ENCODE measurements around the gene HK3.

The HK3 gene

GRCh38 chr5:176870110-176870591 lies 29.0 kb downstream of the HK3 start:
- DNase-seq (ENCODE audit: low spot score) (peak; percentile 8), FAIRE-seq (no peak)

GRCh38 chr5:176869501-176870109 lies 29.5 kb downstream of the HK3 start:
- DNase-seq (ENCODE audit: low spot score) (no peak), FAIRE-seq (no peak)

- DNase-seq (ENCODE audit: low spot score) (no peak), FAIRE-seq (no peak)
Observed at GRCh38 chr5:176868731-176869130, 30.4 kb downstream of the HK3 start.

- FAIRE-seq (no peak), DNase-seq (ENCODE audit: low spot score) (no peak)
Observed at GRCh38 chr5:176868126-176868525, 31.0 kb downstream of the HK3 start.

GRCh38 chr5:176866707-176867310 lies 32.3 kb downstream of the HK3 start:
- DNase-seq (ENCODE audit: low spot score), result no peak
- FAIRE-seq, result no peak

DNA sequence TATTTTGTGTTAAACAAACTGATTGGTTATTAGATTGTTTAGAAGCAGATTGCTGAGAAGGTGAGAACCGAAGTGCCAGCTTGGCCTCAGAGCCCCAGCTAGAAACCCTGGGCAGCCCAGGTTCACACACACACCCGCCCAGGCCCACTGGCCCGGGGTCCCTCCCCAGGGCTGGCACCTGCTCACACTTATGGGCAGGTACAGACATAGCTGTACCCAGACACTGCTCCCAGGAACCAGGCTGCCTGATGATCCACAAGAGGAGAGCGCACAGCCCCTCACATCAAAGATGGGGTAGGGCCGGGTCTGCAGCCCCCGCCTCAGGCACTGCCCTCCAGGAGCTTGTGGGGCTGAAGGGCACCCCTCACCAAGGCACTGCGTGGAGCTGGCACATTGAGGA lies 33.2 kb downstream of the HK3 start:
- FAIRE-seq (no peak), DNase-seq (ENCODE audit: low spot score) (no peak)

DNA sequence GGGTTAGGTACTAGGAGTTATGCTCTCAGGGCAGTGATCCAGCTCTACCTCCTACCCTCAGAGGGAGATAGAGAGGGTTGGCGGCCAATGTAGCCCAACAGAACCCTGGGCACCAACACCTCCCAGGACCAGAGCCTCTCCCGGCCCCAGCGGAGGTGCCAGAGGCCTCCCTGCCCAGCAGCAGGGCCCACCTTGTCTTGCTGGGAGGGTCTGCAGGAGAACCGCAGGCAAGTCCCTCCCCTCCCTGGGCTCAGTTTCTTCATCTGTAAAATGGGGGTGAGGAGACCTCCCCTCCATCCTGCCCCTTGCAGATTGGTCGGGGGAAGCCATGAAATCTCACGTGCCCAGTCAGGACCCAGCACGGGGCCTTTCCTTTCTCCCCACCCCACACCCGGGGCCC lies 34.4 kb downstream of the HK3 start:
- FAIRE-seq (no peak), DNase-seq (ENCODE audit: low spot score) (no peak)

DNA sequence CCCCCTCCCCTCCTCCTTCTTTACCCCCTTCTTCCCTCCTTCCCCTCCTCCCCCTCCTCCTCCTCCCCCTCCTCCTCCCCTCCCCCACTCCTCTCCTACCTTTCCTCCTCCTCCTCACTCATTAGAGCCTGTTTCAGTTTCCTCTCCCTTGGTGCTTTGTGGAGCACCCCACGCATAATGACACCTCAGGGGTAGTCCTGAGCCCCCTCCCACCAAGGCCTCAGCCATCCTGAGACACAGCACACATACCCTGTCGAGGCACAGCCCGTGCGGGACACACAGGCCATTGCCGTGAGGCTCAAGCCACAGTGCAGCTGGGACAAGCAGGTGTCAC lies 35.4 kb downstream of the HK3 start:
- no peak for FAIRE-seq

DNA sequence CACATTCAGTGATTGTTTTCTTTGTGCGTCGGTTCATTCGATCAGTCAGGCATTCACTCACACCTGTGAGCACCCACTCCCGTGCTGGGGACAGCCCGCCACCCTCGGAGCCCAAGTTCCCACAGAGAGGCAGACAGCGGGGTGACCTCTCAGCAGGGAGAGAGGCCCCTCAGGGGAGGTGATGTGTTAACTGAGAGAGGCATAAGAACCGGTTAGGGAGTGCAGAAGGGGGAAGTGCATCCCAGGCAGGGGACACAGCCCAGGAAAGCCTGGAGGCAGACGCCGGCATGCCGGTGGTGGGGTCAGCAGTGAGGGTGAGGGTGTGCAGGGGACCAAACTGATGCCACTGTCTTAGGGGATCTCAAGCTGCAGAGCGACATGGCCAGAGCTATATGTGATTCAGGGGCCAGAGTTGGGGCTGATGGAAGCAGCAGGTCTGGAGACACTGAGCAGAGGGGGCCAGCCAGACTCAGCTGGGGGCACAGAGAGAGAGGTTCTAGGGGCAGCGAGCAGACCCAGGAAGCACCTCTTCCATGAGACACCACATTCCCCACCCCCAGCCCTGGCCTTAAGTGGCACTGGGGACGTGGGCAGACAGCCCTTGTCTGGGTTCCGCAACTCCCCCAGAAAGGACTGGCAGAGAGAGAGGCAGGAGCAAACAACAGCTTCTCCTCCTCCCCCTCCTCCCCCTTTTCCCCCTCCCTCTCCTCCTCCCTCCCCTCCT lies 35.9 kb downstream of the HK3 start:
- DNase-seq (ENCODE audit: low spot score) (no peak), FAIRE-seq (no peak)

More for the DNA sequence above, 35.4 kb downstream of the HK3 start:
- DNase-seq (ENCODE audit: low spot score), result no peak

GRCh38 chr5:176862330-176862995 lies 36.7 kb downstream of the HK3 start:
- FAIRE-seq, result no peak
- DNase-seq (ENCODE audit: low spot score), result no peak

- FAIRE-seq (no peak), DNase-seq (ENCODE audit: low spot score) (no peak)
Observed at GRCh38 chr5:176861276-176861675, 37.9 kb downstream of the HK3 start.

DNA sequence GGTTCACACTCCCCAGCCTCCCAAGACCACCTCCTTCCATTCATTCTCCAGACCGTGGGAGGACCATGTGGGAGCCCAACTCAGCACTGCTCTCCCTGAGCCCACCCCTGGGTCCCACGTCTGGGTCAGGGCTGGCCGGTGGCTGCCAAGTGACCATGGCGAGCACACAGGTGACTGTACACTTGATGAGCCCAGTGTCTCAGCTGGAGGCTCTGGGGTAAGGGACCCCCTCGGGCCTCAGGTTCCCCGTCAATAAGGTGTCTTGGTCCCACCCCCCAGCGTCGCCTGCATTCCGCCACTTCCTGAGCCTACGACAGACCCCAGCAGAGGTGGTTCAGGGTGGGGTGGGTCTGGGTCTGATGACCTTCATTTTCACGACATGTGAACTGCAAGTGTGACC lies 38.8 kb downstream of the HK3 start:
- FAIRE-seq (no peak), DNase-seq (ENCODE audit: low spot score) (no peak)

GRCh38 chr5:176859916-176860315 lies 39.2 kb downstream of the HK3 start:
- FAIRE-seq, result no peak
- no peak for DNase-seq (ENCODE audit: low spot score)

DNA sequence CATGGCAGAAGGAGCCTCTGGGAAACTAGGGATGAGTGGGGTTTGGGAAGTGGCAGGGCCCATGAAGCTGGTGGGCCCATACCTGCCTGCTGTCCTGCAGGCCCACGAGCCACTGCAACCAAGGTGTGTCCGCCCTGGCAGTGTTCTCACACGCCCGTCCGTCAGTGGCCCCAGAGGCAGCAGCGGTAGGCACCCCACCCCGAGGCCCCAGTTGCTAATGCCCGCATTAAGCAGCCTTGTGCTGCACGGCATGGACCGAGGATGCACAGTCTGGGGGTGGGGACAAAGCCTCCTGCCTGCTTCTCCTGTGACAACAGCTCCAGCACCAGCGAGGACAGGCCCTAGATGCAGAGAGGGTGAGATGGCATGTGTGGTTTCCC lies 41.3 kb downstream of the HK3 start:
- DNase-seq (ENCODE audit: low spot score) (no peak), FAIRE-seq (no peak)

- FAIRE-seq, result no peak
Observed at GRCh38 chr5:176857216-176857893, 41.8 kb downstream of the HK3 start.

DNA sequence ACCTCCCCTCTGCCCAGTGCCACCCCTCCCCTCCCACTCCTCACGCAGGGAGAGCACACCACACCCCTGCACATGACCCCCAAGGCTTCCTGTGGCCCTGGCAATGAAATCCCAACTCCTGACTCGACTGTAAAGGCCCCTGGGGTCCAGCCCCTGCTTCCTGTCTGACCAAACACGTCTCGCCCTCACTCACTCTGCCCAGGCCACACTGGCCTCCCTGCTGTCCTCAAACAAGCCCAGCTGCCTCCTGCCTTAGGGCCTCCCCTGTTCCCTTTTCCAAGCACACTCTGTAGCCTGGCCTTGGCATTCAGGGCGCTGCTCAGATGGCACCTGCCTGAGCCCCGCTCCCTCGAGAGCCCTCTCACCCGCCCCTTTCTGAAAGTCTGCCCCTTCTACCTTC lies 42.4 kb downstream of the HK3 start:
- no peak for DNase-seq (ENCODE audit: low spot score)
- FAIRE-seq, result no peak

More at GRCh38 chr5:176857216-176857893, 41.8 kb downstream of the HK3 start:
- no peak for DNase-seq (ENCODE audit: low spot score)

DNA sequence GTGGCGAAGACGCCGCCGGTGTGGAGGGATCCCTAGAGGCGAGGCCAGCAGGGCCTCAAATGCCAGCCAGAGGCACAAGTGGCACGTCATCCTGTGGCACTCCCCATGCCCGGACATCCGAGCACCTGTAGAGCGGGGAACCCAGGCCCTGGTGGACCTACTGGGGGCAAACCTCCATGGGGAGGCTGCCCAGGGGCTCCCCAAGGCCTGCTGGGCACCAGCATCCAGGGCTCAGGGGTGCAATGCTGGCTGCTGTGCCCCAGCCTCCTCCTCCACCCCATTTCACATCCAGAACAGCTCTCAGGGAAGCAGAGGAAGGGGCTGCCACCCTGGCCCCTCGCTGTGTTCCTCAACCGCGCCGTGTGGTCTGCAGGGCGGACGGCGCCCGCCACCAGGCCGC lies 43.5 kb downstream of the HK3 start:
- DNase-seq (ENCODE audit: low spot score), result no peak
- FAIRE-seq, result no peak

GRCh38 chr5:176854164-176854563 lies 45.0 kb downstream of the HK3 start:
- no peak for DNase-seq (ENCODE audit: low spot score)
- FAIRE-seq, result no peak

- no peak for FAIRE-seq
- no peak for DNase-seq (ENCODE audit: low spot score)
Observed at GRCh38 chr5:176853151-176853778, 45.9 kb downstream of the HK3 start.

DNA sequence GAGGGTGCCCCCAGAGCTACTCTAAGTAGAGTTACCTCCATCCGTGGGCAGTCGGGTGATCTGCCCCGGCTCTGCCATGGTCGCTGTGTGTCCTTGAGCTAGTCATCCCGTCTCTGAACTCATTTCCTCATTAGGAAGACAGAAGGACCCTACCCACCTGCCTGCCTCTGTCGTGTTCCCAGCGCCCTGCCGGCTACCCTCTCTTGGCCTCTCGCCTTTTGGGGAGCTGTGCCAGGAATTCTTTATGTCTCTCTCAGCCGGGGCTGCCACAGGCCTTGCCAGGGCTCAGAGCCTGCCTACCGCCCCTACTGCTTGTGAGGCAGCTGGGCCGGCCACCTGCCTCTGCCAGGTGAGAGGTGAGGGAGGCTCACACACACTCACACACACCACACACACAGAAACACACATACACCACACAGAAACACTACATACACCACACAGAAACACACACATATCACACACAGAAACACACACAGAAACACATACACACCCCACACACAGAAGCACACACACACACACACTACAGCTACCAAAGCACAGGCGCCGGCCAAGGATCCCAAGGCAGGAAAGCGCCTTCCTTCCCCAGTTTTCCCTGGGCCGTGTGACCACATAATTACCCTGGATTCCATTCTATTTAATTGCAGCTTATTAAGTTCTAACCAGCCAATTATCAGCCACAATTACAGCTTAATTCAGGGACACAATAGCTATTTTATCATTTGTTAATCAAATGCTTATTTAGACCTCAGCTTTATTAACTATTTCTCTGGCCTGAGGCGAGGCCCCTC lies 47.1 kb downstream of the HK3 start:
- FAIRE-seq (no peak), DNase-seq (ENCODE audit: low spot score) (no peak)

GRCh38 chr5:176851380-176851779 lies 47.8 kb downstream of the HK3 start:
- no peak for FAIRE-seq
- no peak for DNase-seq (ENCODE audit: low spot score)

Data from RCC 7860 (cell line).